ENCODE data around the gene HLA-DRA.

HLA-DRA gene

DNA sequence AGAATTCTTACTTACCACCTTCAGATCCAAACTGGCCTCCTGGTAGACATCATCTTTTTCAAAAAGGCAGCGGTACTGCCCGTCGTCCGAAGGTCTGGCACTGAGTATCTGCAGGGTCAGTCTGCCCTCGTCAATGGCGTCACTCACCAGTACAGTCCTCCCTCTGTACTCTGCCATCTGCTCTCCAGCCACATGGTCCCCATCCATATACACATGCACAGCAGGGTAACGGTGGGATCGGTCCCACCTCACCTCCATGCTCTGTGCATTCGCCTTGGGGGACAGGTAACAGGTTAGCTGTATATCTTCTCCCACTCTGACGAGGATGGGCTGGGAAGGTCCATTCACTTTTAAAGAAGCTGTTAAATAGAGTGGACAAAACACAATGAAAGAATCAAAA is 43.7 kb upstream of the HLA-DRA start:
- H3K4me3 ChIP-seq (ENCODE audit: low read length, poor library complexity, severe bottlenecking) = no peak overlapping the region
- H3K4me2 ChIP-seq (ENCODE audit: low read depth, low read length, poor library complexity, severe bottlenecking) = no peak overlapping the region
- no peaks in the 10 kb centered on the region for H3K9me2 ChIP-seq (replicated peaks; ENCODE audit: low read depth, low read length)
- no peaks in the 10 kb centered on the region for H4K20me1 ChIP-seq (ENCODE audit: insufficient read depth, low read length, poor library complexity, severe bottlenecking)
- H2AFZ ChIP-seq (ENCODE audit: low read length) = no peak overlapping the region
- peaks cover 8% of the 10 kb centered on the region for H3K4me1 ChIP-seq (ENCODE audit: insufficient read depth, low read length, poor library complexity, severe bottlenecking)
- H3K27me3 ChIP-seq (ENCODE audit: insufficient read depth, low read length, poor library complexity, severe bottlenecking) = no peaks in the 10 kb centered on the region
- TF ChIP-seq EZH2phosphoT487 (IDR thresholded peaks at IDR 0.05; ENCODE audit: borderline replicate concordance) = no peak
- TF ChIP-seq, protein P1, sequence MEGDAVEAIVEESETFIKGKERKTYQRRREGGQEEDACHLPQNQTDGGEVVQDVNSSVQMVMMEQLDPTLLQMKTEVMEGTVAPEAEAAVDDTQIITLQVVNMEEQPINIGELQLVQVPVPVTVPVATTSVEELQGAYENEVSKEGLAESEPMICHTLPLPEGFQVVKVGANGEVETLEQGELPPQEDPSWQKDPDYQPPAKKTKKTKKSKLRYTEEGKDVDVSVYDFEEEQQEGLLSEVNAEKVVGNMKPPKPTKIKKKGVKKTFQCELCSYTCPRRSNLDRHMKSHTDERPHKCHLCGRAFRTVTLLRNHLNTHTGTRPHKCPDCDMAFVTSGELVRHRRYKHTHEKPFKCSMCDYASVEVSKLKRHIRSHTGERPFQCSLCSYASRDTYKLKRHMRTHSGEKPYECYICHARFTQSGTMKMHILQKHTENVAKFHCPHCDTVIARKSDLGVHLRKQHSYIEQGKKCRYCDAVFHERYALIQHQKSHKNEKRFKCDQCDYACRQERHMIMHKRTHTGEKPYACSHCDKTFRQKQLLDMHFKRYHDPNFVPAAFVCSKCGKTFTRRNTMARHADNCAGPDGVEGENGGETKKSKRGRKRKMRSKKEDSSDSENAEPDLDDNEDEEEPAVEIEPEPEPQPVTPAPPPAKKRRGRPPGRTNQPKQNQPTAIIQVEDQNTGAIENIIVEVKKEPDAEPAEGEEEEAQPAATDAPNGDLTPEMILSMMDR (conservative IDR thresholded peaks at IDR 0.05; ENCODE audit: low read length) = no peak
- no peaks in the 10 kb centered on the region for H3K36me3 ChIP-seq (ENCODE audit: insufficient read depth, low read length)
- H3K9ac ChIP-seq (ENCODE audit: low read depth, low read length, poor library complexity, severe bottlenecking) = no peak overlapping the region
- no peaks in the 10 kb centered on the region for H3F3A ChIP-seq (ENCODE audit: low read depth)
- no peaks in the 10 kb centered on the region for H3K9me3 ChIP-seq (ENCODE audit: insufficient read depth, low read depth, low read length)
- no peaks in the 10 kb centered on the region for H3K79me2 ChIP-seq (ENCODE audit: insufficient read depth, low read length)

DNA sequence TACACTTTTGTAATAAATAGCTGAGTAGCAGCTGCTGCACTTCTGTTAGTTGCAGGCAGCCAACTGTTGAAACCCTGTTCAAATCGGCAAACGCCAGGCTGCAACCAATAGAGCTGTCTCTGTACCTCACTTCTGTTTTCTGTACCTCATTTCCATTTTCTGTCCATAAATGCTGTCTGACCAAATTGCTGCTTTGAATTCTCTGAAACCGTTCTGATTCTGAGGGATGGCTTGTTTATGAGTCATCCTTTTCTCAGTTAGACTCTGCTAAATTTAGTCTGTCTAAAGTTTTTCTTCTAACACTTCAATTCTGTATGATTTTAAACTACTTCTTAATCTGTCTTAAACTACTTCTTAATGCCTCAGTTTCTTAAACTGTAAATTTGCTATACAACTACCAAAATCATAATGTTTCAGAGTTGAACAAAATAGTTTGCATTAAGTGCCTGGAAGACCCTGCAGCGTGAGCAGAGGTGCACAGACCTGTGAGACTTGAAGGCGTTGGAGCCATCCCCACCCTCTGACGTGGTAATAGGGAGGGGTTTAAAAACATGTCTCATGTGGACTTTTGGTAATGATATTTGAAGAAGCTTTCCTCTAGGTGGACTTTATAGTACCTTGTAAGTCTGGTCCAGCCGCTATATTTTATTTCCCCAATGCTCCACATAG is 42.3 kb upstream of the HLA-DRA start:
- no peaks in the 10 kb centered on the region for H4K20me1 ChIP-seq (ENCODE audit: insufficient read depth, low read length, poor library complexity, severe bottlenecking)
- peaks cover 11% of the 10 kb centered on the region for H3K4me1 ChIP-seq (ENCODE audit: insufficient read depth, low read length, poor library complexity, severe bottlenecking)
- H3K4me3 ChIP-seq (ENCODE audit: low read length, poor library complexity, severe bottlenecking) = no peak overlapping the region
- no peak overlapping the region for H3K4me2 ChIP-seq (ENCODE audit: low read depth, low read length, poor library complexity, severe bottlenecking)
- H3K79me2 ChIP-seq (ENCODE audit: insufficient read depth, low read length) = no peaks in the 10 kb centered on the region
- H2AFZ ChIP-seq (ENCODE audit: low read length) = no peak overlapping the region
- no peaks in the 10 kb centered on the region for H3K27me3 ChIP-seq (ENCODE audit: insufficient read depth, low read length, poor library complexity, severe bottlenecking)
- no peak for TF ChIP-seq EZH2phosphoT487 (IDR thresholded peaks at IDR 0.05; ENCODE audit: borderline replicate concordance)
- TF ChIP-seq, protein P1 (conservative IDR thresholded peaks at IDR 0.05; ENCODE audit: low read length) = no peak
- H3K9me3 ChIP-seq (ENCODE audit: insufficient read depth, low read depth, low read length) = no peaks in the 10 kb centered on the region
- no peaks in the 10 kb centered on the region for H3K9me2 ChIP-seq (replicated peaks; ENCODE audit: low read depth, low read length)
- H3K36me3 ChIP-seq (ENCODE audit: insufficient read depth, low read length) = no peaks in the 10 kb centered on the region
- no peak overlapping the region for H3K9ac ChIP-seq (ENCODE audit: low read depth, low read length, poor library complexity, severe bottlenecking)
- no peaks in the 10 kb centered on the region for H3F3A ChIP-seq (ENCODE audit: low read depth)

DNA sequence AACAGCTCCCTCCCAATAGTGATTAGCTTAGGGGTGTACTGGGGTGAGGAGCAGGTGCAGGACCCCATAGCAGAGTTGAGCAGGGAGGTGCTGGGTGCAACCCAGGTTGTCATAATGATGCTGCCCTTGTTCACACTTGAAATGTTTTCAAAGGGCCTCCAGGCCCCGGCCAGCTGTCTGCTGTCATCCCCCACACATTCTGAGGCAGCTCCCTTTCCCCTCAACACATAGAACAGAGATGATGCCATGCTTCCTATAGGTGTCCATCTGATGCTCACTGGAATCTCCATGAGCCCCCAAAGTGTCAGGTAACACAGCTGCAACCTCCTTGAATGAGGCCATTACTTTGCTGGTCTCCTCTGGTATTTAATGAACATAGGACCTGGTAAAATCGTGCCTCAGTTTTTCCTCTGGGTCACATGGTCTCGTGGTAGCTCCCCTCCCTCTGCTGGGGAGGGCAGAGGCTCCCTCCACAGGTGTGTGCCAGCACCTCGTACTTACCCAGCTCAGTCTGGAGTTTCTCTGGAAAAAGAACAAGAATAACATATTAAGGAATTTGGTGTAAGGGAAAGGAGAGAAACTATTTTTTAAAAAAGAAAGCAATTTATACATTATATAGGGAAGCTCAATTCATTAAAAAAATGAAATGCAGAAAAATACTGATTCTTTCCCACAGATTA is 38.3 kb upstream of the HLA-DRA start:
- Histone ChIP-seq H4K20me1 (ENCODE audit: insufficient read depth, low read length, poor library complexity, severe bottlenecking) (no peaks in the 10 kb centered on the region), H3K4me3 (ENCODE audit: low read length, poor library complexity, severe bottlenecking) (no peak overlapping the region), H3K79me2 (ENCODE audit: insufficient read depth, low read length) (no peaks in the 10 kb centered on the region), H3F3A (ENCODE audit: low read depth) (no peaks in the 10 kb centered on the region), H3K4me2 (ENCODE audit: low read depth, low read length, poor library complexity, severe bottlenecking) (no peak overlapping the region), H3K36me3 (ENCODE audit: insufficient read depth, low read length) (no peaks in the 10 kb centered on the region), H3K4me1 (ENCODE audit: insufficient read depth, low read length, poor library complexity, severe bottlenecking) (peaks cover 3% of the 10 kb centered on the region), H3K27me3 (ENCODE audit: insufficient read depth, low read length, poor library complexity, severe bottlenecking) (no peaks in the 10 kb centered on the region), H3K9ac (ENCODE audit: low read depth, low read length, poor library complexity, severe bottlenecking) (no peak overlapping the region), H3K9me3 (ENCODE audit: insufficient read depth, low read depth, low read length) (no peaks in the 10 kb centered on the region), H2AFZ (ENCODE audit: low read length) (no peak overlapping the region), H3K9me2 (replicated peaks; ENCODE audit: low read depth, low read length) (no peaks in the 10 kb centered on the region)
- TF ChIP-seq EZH2phosphoT487 (IDR thresholded peaks at IDR 0.05; ENCODE audit: borderline replicate concordance) = no peak
- TF ChIP-seq, protein P1 (conservative IDR thresholded peaks at IDR 0.05; ENCODE audit: low read length) = no peak; the same call in 1 of the 2 replicates
